Heart right ventricle (tissue), 16 donors: Measurements from ENCODE around the gene CFHR3. TPM values are rescaled to one million over a fixed set of nuclear protein-coding genes. Genes with fewer than 3 reads are reported as not detected.
"Not testable (repeated sequence)": the region's sequence is repeated elsewhere in the genome, so short reads cannot be mapped to it uniquely, and the experiment has no call there.

Experiments
- ATAC-seq, 8 donors: fragments of 200-7000 bp; cut with Tn5 transposase; one replicate each; pipeline ENCODE4 v1.9.1; 2020; ENCODE audit warnings: mild to moderate bottlenecking in 8 of 8, moderate library complexity in 8 of 8, moderate number of reproducible peaks in 1 of 8
- DNase-seq, 2 donors: peaks; one replicate each; pipeline ENCODE4 v3.0.0-alpha.2; 2020
- H3K27ac ChIP-seq, 10 donors: fragments of 200-600 bp; sonication (generic) in 2 of 10; one replicate each; pipeline versions ENCODE4 v1.5.0 to v1.8.0; 2020 to 2022; ENCODE audit warnings: mild to moderate bottlenecking in 3 of 10
- H3K27me3 ChIP-seq, 7 donors: fragments of 200-600 bp; one replicate each; pipeline ENCODE4 v1.8.0; 2021 to 2022; ENCODE audit warnings: mild to moderate bottlenecking in 2 of 7
- H3K36me3 ChIP-seq, 9 donors: fragments of 200-600 bp; sonication (generic) in 1 of 9; one replicate each; pipeline versions ENCODE4 v1.5.0 to v1.8.0; 2020 to 2022; ENCODE audit warnings: mild to moderate bottlenecking in 2 of 9
- H3K4me1 ChIP-seq, 9 donors: fragments of 200-600 bp; sonication (generic) in 1 of 9; one replicate each; pipeline versions ENCODE4 v1.5.0 to v1.8.0; 2020 to 2022; ENCODE audit warnings: mild to moderate bottlenecking in 4 of 9
- H3K4me3 ChIP-seq, 10 donors: fragments of 200-600 bp; sonication (generic) in 2 of 10; one replicate each; pipeline versions ENCODE4 v1.5.0 to v1.8.0; 2020 to 2022; ENCODE audit warnings: mild to moderate bottlenecking in 7 of 10, moderate library complexity in 2 of 10
- H3K9me3 ChIP-seq, 11 donors: fragments of 200-600 bp in 10 of 11; sonication (generic) in 2 of 11; one replicate each; pipeline versions ENCODE4 v1.5.0 to v1.8.0; 2013 to 2022; ENCODE audit warnings: mild to moderate bottlenecking in 2 of 11, control low read depth in 1 of 11, moderate library complexity in 1 of 11
- CTCF ChIP-seq, 9 donors: fragments of 200-600 bp; sonication (generic) in 2 of 9; IDR thresholded peaks; one replicate each; pipeline versions ENCODE4 v1.5.0 to v1.8.0; 2021 to 2022; ENCODE audit warnings: antibody characterized with exemption in 9 of 9, mild to moderate bottlenecking in 5 of 9, moderate library complexity in 1 of 9
- WGBS, 2 donors: extraction: QIAGEN DNeasy Blood & Tissue Kit; methylation state at CpG; one replicate each; pipeline ENCODE4 v1.1.7; 2013; ENCODE audit warnings: inconsistent platforms in 1 of 2; 5-methylcytosine and 5-hydroxymethylcytosine counted together
- intact Hi-C, 10 donors: fragments of 100-400 bp; cut with DNase I; formaldehyde crosslinking; loops; one replicate each; pipeline versions ENCODE4 v1.11.1 to v1.14.2; 2022
- polyA plus RNA-seq, 2 donors: library from polyadenylated mRNA; stranded (reverse); fragments of 200-250 nt; gene quantifications; one replicate each; pipeline ENCODE4 v1.2.3, GENCODE V29; 2013
- total RNA-seq, 10 donors: library from RNA; stranded (reverse); fragmentation: NEBNext Ultra II Directional in 3 of 10; extraction: Animal tissue kit (Norgen Biotek cat#: 25700) in 3 of 10; gene quantifications; one replicate each; pipeline versions ENCODE4 v1.2.1 to v1.2.4, GENCODE V29; 2021 to 2023
- donor health status: Arrhythmogenic right ventricular cardiomyopathy.
- donor health status: ischemic (EF 13 %, LVEDD 7.1; RV severe dilation, severe dysfunction).
- donor health status: healthy with polysubstance abuse.
- donor health status: DM: no; HTN: yes; CAD: no.
- donor health status: DM: no; HTN: no; CAD: no.
- donor health status: ischemic (EF 25% LVEDD 6.9; RV normal size, moderate dysfunction).
- donor health status: ischemic (EF 25% LVEDD 5.7; RV mildly dilated, moderate dysfunction).
- donor health status: healthy.
- donor health status: DM: yes; HTN: yes; CAD: no.
- donor health status: Ischemic cardiomyopathy.
- donor health status: ischemic (EF 35%, LVEDD 5.7; RV mildly dilated, moderate dysfunction).
- donor health status: nonischemic (EF 11% LVEDD 7.7; RV severe dilation, severe dysfunction).
- donor health status: DM: yes; HTN: yes; CAD: no.
- donor health status: PGD.
- donor health status: ischemic (EF 29% LVEDD 5.4; RV normal size, mild dysfunction).
- donor health status: nonischemic (EF 23%, LVEDD 6.1; RV moderate dilation, normal function).

The CFHR3 gene
- total and polyA plus RNA-seq, 12 donors: 0.19 to 0.73 (median 0.20) TPM; not detected in 9

GRCh38 chr1:196773713-196774112 is 927 bp upstream of the CFHR3 start:
- TF ChIP-seq CTCF (IDR thresholded peaks at IDR 0.05): no peak
- H3K27me3 ChIP-seq: no peaks in the 10 kb centered on the region
- ATAC-seq: no peak
- no peaks in the 10 kb centered on the region for H3K4me1 ChIP-seq
- no peak overlapping the region for H3K4me3 ChIP-seq
- H3K9me3 ChIP-seq: no peaks in the 10 kb centered on the region
- no peak for DNase-seq
- no peaks in the 10 kb centered on the region for H3K36me3 ChIP-seq
- WGBS, 2 donors: 95 to 98% methylated on average over 1 of the region's 1 CpG
- H3K27ac ChIP-seq: no peak overlapping the region
- intact Hi-C loops: no loop called here

DNA sequence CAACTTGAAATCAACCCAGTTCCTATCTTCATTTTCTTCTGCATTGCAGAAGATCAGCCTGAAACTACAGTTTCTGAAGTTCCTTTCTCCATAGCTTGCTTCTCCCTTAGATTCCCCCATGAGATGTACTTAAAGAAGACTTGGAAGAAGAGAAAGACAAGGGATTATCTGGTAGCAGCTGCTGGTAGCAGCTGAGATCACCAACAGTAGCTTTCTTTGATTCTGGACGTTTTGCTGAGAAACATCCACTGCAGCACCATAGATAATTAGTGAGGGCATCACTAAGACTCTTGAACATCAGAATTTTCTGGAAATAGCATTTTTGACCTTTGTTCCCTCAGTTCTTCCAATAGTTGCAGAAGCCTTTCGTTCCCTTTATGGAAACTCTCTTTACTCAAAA is 465 bp upstream of the CFHR3 start:
- H3K36me3 ChIP-seq: no peaks in the 10 kb centered on the region
- no peaks in the 10 kb centered on the region for H3K9me3 ChIP-seq
- ATAC-seq (no peak), DNase-seq (no peak)
- 50 to 54% methylated on average over 2 of the region's 2 CpGs for WGBS, 2 donors
- no peak overlapping the region for H3K4me3 ChIP-seq
- no peaks in the 10 kb centered on the region for H3K27me3 ChIP-seq
- no peaks in the 10 kb centered on the region for H3K4me1 ChIP-seq
- intact Hi-C loops: no loop called here
- no peak overlapping the region for H3K27ac ChIP-seq
- no peak for TF ChIP-seq CTCF (IDR thresholded peaks at IDR 0.05)

- intact Hi-C loops: no loop called here
- TF ChIP-seq CTCF (IDR thresholded peaks at IDR 0.05): no peak
- ATAC-seq (no peak), DNase-seq (no peak)
- Histone ChIP-seq H3K27ac (no peak overlapping the region), H3K4me1 (no peaks in the 10 kb centered on the region), H3K4me3 (no peak overlapping the region), H3K36me3 (no peaks in the 10 kb centered on the region), H3K9me3 (no peaks in the 10 kb centered on the region), H3K27me3 (no peaks in the 10 kb centered on the region)
- WGBS, 2 donors: 89 to 90% methylated on average over 12 to 13 of the region's 13 CpGs
These were observed 3.0 kb downstream of the CFHR3 start for GRCh38 chr1:196777603-196778002.

DNA sequence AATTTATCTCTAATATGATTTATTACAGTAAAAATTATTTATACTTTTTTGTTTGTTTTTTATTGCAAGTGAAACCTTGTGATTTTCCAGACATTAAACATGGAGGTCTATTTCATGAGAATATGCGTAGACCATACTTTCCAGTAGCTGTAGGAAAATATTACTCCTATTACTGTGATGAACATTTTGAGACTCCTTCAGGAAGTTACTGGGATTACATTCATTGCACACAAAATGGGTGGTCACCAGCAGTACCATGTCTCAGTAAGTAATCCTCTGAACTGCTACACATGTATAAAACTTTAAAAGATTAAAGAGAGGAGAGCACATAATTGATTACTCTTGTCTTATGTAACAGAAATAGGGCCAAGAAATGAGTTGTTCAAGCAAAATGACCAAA is 4.5 kb downstream of the CFHR3 start:
- 95 to 100% methylated on average over 1 of the region's 1 CpG for WGBS, 2 donors
- no peaks in the 10 kb centered on the region for H3K9me3 ChIP-seq
- H3K36me3 ChIP-seq: no peaks in the 10 kb centered on the region
- H3K27ac ChIP-seq: no peak overlapping the region
- intact Hi-C loops: no loop called here
- no peak for ATAC-seq
- H3K4me1 ChIP-seq: no peaks in the 10 kb centered on the region
- no peaks in the 10 kb centered on the region for H3K27me3 ChIP-seq
- H3K4me3 ChIP-seq: no peak overlapping the region
- no peak for TF ChIP-seq CTCF (IDR thresholded peaks at IDR 0.05)
- no peak for DNase-seq

DNA sequence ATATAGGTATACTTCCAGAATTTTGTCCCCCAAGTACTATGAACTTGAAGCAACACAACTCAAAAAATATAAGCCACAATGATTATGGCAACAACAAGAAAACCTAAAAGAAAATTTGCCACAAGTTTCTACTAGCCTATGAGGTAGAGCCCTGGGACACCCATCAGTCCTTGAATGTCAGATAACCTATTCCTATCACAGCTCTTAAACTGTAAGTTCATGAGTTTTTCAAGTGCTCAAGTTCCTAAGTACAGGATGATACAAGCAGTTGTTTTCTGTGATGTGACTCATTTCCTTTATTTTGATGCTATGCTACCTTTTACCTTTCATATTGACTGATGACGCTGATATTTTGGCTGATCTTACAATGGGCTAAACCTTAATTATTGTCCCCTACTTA is 16.6 kb downstream of the CFHR3 start:
- H3K9me3 ChIP-seq, H3K4me1 ChIP-seq, intact Hi-C loops, ATAC-seq, H3K27me3 ChIP-seq, DNase-seq, H3K27ac ChIP-seq, H3K4me3 ChIP-seq, H3K36me3 ChIP-seq: not testable (repeated sequence)
- WGBS, 2 donors: 94 to 100% methylated on average over 1 of the region's 1 CpG

- DNase-seq, H3K36me3 ChIP-seq, intact Hi-C loops, ATAC-seq, H3K4me3 ChIP-seq, H3K27ac ChIP-seq, H3K27me3 ChIP-seq, H3K9me3 ChIP-seq, H3K4me1 ChIP-seq: not testable (repeated sequence)
- WGBS, 2 donors: 31 to 36% methylated on average over 4 of the region's 4 CpGs
These were observed 19.5 kb downstream of the CFHR3 start for GRCh38 chr1:196794103-196794502.
